Jurkat, Clone E6-1 (cell line): ENCODE results near the gene ZNF92.
"Not testable (repeated sequence)": the region's sequence is repeated elsewhere in the genome, so short reads cannot be mapped to it uniquely, and the experiment has no call there.

Source experiments
- DNase-seq: peaks from one replicate; pipeline ENCODE4 v3.0.0-alpha.2; 2011; ENCODE audit warnings: low read depth, low spot score
- H3K4me3 ChIP-seq: 2 replicates; pipeline ENCODE4 v1.5.1; 2011; ENCODE audit warnings: mild to moderate bottlenecking, low read length, control low read depth, moderate library complexity

The ZNF92 gene

DNA sequence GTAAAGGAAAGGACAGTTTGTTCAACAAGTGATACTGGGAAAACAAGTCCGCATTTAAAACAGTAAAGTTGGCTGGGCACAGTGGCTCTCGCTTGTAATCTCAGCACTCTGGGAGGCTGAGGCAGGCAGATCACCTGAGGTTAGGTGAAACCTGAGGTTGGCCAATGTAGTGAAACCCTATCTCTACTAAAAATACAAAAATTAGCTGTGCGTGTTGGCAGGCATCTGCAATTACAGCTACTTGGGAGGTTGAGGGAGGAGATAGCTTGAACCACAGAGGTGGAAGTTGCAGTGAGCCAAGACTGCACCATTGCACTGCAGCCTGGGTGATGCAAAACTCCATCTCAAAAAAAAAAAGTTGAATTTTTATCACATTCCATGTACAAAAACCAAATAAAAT is 35.7 kb downstream of the ZNF92 start:
- no peak overlapping the region for H3K4me3 ChIP-seq

DNA sequence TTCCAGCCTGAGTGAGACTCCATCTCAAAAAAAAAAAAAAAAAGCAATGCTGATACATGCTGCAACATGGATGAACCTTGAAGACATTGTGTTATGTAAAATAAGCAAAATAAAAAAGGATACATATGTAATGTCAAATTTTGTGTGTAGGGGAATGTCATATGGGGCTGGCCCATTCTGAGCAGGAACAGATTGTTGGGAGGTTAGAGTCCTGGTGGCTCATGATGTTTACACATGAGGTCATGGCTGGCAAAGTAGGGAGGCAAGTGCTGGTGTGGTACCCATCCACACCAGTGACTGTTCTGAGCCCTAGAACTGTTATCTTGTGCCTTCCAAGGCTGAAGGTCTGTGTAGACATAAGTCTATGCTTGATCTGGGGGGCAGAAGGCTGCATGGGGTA is 37.6 kb downstream of the ZNF92 start:
- H3K4me3 ChIP-seq, result no peak overlapping the region
- no peak for DNase-seq

More for the DNA sequence above, 35.7 kb downstream of the ZNF92 start:
- no peak for DNase-seq

DNA sequence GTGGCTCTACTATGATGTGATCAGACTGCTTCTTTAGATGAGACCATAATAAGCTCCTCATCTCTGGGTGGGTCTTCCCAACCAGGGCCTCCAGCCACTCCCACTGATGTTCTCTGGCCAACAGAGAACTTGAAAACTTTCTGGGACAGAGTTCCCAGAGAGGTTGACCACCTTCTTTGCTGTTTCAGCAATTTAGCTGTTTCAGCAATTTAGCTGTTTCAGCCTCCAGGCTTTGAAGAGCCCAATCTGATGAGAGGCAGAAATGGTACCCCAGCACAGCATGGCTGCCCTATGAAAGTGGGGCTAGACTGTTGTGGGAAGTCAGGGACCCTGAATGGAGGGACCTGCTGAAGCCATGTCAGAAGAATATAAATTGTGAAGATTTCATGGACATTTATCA is 49.0 kb downstream of the ZNF92 start:
- DNase-seq, result no peak
- H3K4me3 ChIP-seq, result no peak overlapping the region

DNA sequence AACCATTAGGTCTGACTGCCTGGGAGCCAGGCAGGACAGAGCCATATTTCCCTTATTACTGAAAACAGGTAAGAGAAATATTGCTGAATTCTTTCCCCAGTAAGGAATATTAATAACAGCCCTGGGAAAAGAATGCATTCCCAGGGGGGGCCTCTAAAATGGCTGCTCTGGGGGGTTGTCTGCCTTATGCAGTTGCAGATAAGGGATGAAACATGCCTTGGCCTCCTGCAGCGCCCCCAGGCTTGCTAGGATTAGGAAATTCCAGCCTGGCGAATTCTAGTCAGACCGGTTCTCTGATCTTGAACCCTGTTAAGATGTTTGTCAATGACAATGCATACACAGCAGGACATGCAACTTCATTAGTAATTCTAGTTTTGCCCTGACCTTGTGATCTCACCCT is 49.6 kb downstream of the ZNF92 start:
- not testable (repeated sequence) for H3K4me3 ChIP-seq, DNase-seq

DNA sequence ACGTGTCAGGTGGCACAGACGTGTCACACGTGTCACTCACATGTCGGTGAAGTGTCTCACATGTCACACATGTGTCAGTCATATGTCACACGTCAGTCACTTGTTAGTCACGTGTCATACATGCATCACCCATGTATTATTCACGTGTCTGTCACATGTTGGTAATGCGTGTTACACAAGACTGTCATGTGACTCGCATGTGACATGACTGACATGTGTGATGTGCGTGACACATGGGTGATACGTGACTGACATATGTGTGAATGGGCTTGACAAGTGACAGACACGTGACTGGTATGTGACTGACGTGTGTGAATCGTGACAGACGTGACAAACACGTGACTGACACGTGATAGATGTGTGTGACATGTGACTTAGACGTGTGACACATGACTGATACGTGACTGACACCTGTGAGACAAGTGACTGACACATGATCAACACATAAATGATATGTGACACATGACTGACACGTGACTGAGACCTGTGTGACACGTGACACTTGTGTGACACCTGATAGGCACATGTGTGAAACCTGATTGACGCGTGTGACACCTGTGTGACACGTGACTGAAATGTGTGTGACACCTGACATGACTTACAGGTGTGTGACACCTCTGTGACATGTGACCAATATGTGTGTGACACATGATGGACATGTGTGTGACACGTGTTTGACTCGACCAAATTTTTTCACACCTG is 56.1 kb downstream of the ZNF92 start:
- no peak for DNase-seq
- H3K4me3 ChIP-seq, result no peak overlapping the region

DNA sequence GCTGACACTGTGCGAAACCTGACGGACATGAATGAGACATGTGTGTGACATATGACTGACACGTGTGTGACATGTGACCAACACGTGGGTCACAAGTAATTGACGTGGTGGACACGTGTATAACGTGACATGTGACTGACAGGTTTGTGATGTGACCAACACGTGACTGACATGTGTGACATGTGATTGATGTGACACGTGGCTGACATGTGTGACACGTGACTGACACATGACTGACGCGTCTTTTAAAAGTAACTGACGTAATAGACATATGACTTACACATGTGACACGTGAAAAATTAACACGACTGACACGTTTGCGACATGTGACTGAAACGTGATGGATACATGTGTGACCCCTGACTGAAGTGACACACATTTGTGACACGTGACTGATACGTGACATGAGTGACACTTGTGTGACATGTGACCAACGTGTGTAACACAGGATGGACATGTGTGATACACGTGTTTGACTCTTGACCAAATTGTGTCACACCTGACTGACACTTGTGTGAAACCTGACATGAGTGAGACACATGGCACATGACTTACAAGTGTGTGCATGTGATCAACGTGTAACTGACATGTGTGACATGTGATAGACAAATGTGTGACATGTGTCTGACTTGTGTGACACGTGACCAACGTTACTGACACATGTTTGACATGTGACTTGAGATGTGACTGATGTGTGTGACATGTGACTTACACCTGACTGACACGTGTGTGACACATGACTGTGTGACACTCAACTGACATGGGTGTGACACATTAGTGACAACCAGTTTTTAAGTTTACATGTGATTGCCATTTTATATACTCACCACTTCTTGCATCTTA is 56.9 kb downstream of the ZNF92 start:
- DNase-seq, result no peak
- H3K4me3 ChIP-seq, result no peak overlapping the region

DNA sequence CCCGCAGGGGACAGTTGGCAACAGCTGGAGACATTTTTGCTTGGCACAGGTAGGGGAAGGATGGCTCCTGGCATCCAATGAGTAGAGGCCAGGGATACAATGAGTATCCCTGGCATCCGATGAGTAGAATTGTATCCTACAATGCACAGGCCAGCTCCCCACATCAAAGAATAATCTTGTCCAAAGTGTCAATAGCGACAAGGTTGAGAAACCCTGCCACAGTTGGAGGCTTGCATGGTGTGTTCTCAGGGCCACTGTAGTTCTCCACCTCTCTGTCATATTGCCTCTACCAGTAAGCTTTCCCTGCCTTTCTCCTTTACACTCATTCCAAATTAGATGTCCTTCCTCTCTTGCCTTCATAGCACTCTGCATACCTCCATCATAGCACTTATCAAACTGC is 60.7 kb downstream of the ZNF92 start:
- no peak for DNase-seq
- no peak overlapping the region for H3K4me3 ChIP-seq

DNA sequence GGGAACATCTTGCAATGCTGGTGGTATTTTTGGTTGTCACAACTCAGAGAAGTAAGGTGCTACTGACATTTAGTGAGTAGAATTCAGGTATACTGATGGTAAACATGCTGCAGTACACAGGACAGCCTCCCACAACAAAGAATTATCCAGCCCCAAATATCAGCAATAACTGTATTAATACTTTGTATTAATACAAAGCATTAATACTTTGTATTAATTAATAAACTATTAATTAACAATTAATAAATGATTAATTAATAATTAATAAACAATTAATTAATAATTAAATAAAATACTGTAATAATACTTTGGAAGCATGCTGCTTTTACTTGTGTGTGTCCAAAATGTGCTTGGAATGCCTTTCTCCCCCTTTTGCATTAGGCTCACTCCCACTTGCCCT is 62.5 kb downstream of the ZNF92 start:
- no peak overlapping the region for H3K4me3 ChIP-seq
- DNase-seq, result no peak

DNA sequence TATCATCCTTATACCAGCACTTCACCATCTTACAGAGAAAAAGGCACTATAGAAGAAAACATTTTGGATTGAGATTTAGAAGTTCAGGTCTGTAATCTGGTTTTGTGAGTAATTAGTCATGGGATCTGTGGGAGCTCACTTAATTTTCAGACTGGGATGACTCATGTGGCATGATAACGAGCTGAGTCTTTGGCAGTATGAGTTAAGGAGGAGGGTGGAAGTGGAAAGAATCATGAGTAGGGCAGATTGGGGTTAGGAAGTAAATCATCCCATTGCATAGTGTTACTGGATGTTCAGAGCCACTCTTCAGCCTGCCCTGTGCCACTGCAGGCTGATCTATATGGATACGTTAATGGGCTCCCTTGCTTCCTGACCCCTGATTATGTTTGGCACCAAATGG is 64.9 kb downstream of the ZNF92 start:
- no peak for DNase-seq

DNA sequence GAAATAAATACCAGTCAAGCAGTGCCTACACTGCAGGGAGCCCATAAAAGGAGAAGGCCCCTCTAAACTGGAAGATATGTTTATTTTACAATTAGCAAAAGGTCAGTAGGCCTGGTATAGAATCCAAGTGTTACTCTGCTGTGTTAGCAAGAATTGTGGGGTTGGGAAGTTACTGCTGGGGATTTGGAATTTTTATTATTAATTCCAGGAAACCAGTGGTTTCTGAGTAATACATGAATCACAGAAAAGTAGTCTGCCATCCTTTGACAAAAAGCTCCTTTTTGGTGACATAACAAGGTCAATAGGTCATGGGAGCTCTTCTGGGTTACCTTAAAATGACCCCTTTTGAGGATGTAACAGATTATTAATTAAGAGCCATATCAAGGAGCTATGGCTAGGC is 67.4 kb downstream of the ZNF92 start:
- no peak for DNase-seq
- no peak overlapping the region for H3K4me3 ChIP-seq

More for the DNA sequence above, 64.9 kb downstream of the ZNF92 start:
- H3K4me3 ChIP-seq, result no peak overlapping the region

DNA sequence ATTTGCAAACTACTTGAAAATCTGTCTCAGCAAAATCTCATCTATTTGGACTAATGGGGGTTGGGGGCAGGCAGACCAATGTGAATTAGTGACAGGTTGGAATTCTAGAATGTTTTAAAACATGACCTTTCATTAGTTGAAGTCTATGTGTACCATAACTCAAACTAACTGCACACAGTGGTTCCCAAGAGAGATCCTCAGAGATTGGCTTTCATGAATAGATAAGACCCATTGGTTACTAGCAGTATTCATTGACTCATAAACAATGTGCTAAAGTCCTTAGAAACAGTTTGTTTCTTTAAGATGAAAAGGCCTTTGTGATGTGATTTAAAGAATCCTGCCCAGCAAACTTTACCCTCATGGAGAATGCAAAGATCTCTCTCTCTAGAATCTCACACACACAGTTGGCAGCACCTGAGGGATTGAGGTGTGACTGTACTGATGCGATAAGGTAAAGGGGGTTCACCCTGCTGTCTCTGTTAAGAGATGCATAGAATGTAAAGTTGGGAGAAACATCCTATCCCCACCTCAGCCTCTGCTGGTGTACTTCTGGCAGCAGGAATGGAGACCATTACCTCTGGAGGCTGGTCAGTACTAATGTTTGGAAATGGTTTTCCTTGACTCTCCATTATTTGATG is 70.7 kb downstream of the ZNF92 start:
- no peak overlapping the region for H3K4me3 ChIP-seq
- DNase-seq, result no peak

DNA sequence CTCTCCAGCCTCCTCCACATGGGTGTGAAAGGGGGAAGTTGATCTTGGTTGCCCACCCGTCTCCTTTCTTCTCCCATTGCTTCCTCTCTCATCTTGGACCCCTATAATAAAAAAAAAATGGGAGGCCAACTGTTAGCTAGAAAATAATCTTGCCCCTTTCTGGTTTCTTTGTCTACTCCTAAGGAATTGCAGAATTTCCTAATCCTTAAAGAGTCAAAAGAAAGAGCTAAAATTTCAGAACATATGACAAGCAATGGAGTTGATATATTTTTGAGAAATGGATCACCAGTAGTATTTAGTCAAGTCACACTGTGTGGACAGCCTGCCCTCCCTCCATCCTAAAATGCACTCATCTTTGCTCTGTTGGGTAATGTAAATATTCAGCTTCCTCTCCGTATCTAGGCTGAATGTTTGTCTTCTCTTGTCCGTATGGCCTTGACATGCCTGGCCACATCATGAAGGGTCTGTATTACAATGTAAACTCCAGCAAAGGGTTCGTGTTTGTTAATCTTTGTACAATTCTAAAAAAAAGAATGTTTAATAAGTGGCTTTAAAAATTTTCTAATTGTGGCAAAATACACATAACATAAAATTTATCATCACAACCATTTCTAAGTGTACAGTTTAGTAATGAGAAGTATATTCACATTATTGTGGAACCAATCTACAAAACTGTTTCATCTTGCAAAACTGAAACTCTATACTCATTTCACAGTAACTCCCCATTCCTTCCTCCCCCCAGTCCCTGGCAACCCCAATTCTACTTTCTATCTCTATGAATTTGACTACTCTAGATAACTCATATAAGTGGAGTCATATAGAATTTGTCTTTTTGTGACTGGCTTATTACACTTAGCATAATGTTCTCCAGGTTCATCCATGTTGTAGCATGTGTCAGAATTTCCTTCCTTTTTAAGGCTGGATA is 71.5 kb downstream of the ZNF92 start:
- DNase-seq, result no peak
- H3K4me3 ChIP-seq, result no peak overlapping the region

DNA sequence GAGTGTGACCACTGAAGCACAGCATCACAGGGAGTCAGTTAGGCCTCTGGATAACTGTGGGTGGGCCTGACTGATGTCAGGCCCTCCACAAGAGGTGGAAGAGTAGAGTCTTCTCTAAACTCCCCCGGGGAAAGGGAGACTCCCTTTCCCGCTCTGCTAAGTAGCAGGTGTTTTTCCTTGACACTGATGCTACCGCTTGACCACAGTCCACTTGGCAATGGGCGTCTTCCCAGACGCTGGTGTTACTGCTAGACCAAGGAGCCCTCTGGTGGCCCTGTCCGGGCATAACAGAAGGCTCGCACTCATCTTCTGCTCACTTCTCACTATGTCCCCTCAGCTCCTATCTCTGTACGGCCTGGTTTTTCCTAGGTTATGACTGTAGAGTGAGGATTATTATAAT is 73.4 kb downstream of the ZNF92 start:
- DNase-seq, H3K4me3 ChIP-seq: not testable (repeated sequence)

DNA sequence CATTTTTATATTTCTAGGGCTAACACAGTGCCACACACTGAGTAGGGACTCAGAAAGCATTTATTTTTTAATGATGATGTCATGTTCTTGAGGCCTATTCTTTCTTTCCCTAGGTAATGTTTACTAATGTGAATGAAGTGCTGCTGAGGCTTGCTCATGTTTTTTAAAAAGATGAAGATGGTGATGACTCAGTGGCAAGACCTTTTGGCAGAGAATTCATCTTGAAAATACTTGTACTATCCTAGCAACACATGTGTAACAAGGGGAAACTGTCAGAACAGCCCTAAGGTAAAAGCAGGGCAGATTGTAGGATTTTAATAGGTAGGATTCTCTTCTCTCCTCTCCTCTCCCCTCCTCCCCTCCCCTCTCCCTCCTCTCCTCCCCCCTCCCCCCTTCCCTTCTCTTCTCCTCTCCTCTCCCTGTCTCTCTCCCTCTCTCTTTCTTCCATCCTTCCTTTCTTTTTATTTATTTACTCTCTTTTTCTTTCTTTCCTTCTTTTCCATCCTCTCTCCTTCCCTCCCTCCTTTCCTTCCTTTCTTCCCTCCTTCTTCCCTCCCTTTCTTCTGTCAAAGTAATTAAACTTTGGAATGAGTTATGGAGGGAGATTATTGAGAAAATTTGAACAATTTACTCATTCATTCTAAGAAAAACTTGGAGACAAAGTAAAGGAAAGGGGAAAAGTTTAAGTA is 75.3 kb downstream of the ZNF92 start:
- no peak for DNase-seq
- no peak overlapping the region for H3K4me3 ChIP-seq

DNA sequence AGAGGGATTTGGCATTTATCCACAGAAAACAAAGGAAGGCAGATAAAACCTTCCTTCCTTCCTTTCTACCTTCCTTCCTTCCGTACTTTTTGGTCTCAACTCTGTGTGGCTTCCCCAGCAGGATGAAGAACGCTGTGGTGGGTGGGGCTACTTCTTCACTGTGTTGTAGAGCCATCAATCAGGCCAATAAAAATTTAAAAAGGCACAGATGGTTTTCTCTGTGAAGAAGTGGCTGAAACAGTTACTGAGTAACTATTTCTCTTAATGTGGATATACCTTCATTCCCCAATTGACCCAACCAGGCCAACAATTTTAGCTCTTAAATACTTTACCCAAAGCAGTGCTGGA is 75.8 kb downstream of the ZNF92 start:
- no peak for DNase-seq
- H3K4me3 ChIP-seq, result no peak overlapping the region
